Activated CD4-positive, CD25-positive, alpha-beta regulatory T cell (primary cell): Measurements from ENCODE around the gene FGF18.

Source experiments
- DNase-seq, 4 experiments: peaks; one replicate each; lab custom pipeline; 2025; lab: John Stamatoyannopoulos, UW

The FGF18 gene

DNA sequence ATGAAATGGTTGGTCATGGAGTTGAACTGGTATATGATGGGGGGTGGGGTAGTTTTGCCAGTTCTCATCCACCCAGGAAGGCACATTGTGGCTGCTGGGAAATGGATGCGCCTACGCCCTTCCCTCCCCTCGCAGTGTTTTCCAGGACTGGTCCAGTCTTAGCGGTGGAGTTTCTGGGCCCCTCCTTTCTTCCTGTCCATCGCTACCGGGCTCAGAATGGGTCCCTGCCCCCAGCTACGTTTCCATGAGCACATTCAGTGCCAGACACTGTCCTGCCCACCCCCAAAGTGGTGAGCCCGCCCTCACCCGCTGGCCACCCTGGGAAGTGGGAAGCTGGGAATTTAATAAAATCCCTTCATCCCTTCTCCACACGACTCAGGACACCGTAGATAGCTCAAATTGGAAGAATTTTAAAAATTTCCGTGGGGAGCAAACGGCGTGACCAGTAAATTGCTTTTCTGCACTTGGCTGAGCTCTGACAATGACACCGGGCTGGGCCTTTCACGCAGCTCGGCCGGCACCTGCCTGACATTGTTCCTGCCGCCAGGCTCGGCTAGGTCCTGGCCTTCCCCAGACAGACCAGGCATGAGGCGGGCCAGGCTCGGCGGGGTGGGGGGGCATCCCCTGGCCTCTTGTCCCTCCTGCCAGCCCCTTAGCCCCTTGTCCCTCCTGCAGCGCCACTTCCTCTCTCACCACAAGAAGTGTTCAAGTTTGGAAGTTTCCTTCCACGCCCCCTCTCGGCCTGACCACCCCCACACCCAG, 3.6 kb downstream of the FGF18 start:
- no peak for DNase-seq

DNA sequence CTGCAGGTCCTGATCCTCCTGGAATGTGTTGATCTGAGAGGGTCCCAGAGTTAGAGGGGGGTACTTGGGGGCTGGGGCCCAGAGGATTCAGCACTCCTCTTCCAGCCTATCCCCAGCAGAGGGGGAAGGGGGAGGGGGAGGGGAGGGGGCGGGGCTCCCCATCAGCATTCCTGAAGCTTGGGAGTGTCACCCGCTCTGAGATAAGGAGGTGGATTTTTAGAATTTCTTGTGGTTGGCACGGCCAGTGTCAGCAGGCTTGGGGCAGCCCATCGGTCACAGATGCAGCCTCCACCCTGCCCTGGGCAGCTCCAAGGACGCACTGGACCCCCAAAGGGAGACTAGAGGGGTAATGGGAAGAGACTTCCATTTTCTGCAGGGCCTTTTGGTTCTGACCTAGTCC, 5.3 kb downstream of the FGF18 start:
- no peak for DNase-seq

DNA sequence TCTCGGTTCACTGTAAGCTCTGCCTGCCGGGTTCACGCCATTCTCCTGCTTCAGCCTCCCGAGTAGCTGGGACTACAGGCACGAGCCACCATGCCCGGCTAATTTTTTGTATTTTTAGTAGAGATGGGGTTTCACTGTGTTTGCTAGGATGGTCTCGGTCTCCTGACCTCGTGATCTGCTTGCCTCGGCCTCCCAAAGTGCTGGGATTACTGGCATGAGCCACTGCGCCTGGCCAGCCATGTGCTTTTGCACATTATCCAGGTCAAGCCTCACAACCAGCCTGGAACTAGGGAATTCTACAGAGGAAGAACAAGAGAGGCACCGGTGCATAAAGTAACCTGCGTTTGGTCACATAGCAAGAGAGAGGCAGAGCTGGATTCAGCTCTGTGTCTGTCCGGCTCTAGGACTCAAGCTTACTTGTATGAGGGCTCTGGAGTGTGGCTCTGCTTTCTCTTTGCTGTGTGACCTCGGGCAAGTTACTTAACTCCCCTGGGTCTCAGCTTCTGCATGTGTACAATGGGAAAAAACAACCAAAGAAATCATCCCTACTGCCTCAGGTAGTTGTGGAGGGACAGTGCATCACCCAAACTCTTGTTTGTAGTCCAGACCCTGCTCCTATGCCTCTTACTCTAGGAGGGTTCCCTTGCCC, 6.3 kb downstream of the FGF18 start:
- no peak for DNase-seq

DNA sequence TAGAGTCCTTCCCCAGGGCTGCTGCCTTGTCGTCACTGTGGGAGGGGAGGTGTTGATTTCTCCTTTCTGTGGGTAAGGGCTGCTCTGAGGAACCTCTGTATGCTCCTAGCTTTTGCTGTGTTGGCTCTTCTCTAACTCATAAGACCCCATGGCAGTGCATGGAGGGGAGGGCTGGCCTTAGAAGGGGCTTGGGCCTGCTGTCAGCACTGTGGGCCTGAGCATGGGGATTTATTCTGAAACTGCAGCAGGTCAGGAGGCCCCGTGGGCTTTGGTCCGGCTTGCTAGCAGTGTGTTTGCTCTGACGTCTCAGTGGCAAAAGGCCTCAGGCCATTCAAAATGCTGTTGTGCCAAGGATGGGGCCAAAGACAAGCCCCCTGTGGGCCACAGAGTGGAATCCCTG, 6.8 kb downstream of the FGF18 start:
- no peak for DNase-seq

DNA sequence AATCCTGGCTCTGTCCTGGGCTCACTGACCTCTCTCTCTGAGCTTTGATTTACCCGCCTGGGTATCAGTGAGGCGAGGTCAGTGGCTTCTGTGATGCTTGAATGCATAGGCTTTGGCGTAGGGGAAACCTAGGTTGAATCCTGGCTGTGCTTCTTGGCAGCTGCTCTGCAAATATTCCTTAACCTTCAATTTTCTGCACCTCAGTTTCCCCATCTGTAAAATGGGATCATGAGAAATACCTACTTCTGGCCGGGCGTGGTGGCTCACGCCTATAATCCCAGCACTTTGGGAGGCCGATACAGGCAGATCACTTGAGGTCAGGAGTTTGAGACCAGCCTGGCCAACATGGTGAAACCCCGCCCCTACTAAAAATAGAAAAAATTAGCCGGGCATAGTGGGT, 7.2 kb downstream of the FGF18 start:
- DNase-seq = no peak

DNA sequence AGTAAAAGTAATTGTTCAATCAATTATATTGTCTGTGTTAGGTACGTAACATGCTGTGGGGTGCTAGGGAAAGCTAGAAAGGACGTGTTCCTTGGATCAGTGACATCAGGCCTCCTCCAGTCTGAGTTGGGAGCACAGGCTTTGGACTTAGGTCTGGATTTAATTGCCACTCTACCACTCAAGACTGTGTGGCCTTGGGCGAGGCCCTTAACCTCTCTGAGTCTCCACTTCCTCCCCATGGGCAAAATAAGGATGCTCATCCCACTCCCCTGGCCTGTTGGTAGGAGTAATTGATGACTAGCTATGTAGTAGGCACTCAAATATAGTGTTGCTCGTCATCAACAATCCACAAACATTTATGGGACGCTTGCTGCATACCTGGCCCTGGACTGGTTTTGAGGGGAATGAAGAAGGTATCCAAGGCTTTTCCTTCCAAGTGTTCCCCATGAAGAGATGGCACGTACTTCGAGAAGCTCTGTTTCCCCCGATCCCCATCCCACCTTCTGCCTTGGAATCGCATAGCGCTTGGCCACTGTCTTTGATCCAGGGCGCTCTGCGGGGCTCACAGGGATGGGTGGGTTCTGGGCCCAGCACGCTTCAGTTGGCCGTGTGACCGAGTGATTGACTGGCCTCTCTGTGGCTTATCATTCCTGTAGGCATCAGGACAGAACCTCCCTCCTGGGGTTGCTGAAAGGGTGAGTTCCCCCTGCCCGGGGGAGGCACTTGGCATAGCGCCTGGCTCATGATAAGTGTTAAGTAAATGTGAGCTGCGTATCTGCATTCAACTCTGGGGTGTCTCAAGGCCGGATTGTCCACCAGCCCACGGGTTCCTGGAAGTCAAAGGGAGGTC, 8.1 kb downstream of the FGF18 start:
- no peak for DNase-seq

DNA sequence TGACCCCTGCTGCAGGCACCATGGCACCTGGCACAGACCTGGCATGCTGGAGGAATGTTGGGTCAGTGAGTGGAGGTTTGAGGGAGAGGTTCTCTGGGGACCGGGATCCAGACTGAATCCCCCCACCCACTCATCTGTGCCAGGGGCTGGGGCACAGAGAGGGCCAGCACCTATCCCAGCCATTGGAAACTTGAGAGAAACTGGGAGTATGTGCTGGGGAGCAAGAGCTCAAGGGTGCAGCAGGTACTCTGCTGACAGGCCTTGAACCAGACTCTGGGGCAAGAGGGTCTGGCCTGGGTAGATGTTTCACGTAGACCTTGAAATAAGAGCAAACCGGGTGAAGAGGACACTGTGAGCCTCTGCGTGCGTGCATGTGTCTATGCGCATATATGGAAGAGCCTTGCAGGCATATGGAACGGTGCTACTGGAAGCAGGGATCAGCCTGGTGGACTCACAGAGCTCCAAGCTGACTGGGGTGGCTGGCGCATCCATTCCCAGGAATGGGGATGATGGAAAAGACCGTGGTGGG, 8.8 kb downstream of the FGF18 start:
- no peak for DNase-seq

DNA sequence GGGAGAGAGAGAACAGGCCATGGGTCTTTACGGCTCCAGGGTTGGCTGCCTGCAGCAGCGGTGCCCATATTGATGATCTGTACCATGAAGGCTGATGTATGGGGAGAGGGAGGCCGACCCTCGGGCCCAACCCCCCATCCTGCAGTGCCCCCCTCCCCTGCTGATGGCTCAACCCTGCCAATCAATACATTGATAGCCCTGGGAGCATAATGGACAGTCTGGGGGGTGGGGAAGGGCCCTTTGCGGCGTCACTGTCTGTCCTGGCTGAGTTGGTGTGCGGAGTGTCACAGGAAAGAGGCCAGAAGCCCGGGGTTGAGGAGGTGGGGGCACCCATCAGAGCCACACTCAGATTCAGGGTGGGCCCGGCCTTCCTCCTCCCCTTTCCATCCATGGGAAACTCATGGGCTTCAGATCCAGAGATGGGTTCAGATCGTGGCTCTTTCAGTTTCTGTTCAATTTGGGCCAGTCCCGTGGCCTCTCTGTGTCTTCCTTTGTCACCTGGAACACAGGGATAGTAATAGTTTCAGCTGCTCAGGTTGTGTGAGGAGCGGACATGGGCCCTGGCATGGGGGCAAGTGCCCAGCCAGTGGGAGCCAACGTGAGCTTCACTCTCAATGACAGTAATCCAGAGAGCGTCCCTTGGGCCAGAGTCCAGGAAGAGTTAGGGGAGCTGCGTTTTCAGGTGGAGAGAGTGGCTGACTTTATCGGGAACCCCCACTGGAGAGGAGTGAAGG, 9.5 kb downstream of the FGF18 start:
- no peak for DNase-seq

DNA sequence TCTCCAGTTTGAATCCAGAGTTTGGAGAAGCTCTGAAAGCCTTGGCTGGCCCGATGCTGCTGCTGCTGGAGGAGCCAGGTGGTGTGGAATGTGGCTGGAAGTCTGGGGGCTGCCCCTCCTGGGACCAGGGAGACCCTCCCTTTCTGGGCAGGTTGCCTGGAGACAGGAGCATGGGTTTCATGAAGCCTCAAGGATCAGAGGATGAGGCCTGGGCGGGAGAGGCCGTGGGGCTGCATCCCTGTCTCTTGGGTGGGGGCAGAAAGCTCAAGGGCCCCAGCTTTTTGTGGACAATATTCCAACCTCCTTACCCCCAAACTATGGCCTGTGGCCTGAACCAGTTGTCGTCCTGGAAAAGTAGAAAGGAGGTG, 10.1 kb downstream of the FGF18 start:
- no peak for DNase-seq

DNA sequence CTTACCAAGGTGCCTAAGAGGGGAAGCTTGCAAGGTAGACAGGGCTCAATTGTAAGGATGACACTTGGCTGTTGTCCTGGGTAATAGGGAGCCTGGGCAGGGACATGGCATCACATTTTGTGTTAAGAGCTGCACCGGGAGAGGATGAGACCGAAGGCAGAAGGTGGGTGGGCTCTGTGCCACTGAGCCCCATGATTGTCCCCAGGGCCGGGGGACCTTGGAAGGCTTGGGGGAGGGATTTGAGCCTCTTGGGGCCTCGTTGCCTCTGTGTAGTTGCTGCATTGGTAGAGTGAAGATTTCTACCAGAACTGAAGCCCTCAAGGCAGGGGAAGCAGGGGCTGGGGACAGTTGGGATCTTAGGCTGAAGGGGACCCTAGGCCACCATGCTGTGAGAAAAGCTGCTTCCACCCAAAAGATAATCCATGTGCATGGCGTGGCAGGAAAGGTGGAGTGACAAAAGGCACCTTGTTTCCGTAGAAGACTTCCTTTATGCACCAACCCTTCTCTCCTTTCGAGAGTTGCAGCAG, 11.9 kb downstream of the FGF18 start:
- no peak for DNase-seq

DNA sequence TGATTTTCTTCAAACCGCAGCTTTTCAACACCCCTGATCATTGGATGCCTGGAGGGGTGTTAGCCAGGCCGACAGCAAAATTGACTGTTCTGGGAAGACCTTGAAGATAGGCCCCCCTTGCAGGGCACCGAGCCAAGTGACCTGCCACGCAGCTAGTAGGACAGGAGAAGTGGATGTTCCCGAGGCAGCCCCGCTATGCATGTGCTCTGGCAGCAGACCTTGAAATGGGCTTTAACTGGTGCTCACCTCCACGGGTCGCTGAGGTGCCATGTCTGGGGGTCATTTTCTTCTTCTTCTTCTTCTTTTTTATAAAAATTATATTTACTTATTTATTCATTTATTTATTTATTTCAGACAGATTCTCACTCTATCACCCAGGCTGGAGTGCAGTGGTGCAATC, 12.6 kb downstream of the FGF18 start:
- DNase-seq = no peak

DNA sequence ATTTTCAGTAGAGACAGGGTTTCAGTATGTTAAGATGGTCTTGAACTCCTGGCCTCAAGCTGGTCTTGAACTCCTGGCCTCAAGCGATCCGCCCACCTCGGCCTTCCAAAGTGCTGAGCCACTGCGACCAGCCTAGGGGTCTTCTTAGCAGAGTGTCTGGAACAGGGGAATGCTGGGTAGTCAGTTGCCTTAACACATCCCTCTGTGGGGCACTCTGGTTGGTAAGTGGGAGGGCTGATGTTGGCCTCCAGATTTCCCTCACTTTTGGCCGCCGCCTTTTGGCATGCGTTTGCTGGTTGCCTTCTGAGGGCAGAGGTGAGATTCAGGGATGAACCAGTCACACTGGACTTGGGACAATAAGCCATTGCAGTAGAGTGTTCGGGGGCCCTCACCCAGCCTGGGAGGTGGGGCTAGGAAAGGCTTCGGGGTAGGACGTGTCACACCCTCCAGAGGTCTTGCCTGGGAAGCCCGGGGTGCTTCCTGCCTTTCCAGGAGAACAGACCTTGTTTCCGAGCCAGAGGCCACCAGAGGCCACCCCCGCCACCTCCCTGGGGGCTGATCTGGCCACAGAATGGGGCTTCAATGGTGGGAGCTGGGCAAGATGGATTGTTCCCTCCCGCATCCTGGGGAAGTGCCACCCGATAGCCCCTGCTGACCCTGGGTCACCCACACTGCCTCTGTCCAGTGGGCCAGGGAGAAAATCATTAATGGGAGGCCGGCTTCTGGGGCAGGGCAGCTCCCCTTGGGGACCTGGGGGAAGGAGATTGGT, 13.3 kb downstream of the FGF18 start:
- no peak for DNase-seq

DNA sequence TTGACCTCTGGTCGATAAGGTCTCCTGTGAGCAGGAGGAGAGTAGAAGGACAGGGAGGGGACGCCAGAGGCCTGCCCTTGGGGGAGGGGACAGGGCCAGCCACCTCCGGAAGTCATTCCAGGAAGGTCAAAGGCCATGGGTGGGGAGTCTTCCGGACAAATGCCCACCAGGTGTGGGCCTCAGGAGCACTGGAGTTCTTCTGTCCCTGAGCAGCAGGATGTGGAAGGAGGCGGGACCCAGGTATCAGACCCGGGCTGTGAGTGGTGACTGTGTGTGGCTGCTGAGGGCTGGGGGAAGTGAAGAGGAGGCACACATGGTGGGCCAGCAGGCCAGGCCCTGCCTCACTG, 13.9 kb downstream of the FGF18 start:
- no peak for DNase-seq

DNA sequence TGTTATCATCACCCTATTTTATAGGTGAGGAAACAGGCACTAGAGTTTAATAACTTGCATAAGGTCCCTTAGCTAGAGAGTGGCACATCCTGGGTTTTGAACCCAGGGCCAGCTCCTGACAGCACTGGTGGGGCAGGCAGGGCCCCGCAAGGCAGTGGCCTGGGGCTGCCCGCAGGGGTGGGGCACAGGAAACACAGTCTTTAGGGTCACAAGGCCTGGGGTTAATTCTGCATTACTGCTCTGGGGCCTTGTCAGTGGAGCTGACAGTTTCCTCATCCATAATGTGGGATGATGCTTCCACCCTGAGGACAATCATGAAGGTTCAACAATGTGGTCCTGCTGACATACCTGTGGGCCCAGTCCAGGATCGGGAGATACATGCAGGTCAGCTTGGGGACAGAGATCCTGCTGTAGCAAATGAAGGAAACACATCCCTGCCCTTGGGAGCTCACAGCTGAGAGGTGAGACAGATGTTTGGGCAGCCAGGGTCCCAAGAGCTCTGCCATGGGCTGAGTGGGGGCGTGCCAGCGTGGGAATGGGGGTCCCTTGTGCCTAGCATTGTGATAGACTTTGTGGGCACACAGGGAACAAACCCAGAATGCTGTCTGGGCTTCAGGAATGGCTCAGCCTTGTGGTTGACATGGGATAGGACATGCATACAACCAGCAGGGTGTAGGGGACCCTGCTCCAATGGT, 14.7 kb downstream of the FGF18 start:
- DNase-seq = no peak

DNA sequence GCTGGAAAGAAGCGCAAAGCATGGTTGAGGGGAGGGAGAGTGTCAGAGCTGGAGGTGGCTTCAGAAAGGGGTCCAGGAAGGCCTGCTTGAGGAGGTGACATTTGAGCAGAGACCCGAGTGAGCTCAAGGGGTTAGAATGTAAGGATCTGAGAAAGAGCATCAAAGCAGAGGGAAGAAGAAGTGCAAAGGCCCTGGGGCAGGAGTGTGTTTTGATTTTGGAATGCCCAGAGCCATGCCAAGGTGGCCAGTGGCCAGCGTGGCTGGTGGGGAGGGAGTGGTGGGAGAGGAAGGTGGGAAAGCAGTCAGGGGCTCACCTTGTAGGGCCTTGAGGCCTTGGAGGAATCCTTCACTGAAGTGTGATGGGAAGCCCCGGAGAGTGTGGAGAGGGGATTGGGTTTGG, 15.4 kb downstream of the FGF18 start:
- no peak for DNase-seq

DNA sequence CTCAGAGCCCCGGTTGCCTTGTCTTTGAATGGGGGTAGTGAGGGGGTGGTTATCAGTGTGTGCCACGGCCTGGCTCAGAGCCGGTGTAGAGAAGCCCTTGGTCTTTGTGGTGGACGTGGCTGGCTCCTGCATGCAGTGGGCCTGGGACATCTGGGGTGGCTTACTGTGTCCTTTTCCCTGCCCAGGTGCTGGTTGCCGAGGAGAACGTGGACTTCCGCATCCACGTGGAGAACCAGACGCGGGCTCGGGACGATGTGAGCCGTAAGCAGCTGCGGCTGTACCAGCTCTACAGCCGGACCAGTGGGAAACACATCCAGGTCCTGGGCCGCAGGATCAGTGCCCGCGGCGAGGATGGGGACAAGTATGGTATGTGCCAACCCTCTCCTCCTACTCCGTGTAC, 16.5 kb downstream of the FGF18 start:
- DNase-seq = no peak

DNA sequence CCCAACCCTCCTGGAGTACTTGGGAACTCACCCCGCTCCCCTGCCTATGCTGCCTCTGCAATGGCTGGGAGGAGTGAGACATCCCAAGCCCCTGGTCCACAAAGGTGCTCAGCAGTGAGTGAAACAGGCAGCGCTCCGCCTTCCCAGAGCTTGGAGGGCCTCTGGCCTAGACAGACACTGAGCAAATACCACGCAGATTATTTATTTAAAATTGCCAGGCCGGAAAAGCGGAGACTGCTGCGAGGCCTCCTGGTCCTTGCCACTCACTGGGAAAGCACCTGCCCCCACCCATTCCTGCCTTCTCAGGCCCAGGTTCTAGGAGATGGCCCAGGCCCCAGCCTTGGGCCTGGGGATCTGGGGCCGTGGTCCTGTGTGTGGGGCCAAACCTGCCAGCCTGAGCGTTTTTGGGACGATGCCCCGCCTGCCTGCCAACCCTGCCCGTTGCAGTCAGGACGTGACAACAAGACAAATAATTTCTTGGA, 17.4 kb downstream of the FGF18 start:
- DNase-seq = no peak

DNA sequence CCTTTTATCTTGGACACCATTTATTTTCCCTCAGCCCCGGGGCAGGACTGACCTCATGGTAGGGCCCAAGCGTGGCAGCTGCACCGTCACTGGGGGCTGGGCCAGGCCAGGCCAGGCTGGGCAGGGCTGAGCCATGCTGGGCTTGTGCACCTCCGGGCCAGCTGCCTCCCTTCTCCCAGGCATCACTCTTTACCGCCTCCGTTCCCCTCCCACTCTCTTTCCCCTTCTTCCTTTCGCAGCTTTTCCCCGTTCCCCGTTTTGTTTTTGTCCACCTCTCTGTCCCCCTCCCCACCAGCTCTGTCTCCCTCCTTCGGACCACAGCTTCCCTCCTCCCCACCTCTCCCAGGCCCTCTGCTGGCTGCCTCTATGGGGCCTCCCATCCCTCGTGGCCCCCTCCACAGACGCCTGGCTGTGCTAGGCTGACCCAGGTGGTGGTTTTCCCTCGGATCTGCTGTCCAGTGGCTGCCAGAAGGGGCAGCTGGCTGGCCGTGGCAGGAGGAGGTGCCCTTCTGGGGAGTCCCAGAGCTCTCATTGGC, 17.9 kb downstream of the FGF18 start:
- DNase-seq = no peak

DNA sequence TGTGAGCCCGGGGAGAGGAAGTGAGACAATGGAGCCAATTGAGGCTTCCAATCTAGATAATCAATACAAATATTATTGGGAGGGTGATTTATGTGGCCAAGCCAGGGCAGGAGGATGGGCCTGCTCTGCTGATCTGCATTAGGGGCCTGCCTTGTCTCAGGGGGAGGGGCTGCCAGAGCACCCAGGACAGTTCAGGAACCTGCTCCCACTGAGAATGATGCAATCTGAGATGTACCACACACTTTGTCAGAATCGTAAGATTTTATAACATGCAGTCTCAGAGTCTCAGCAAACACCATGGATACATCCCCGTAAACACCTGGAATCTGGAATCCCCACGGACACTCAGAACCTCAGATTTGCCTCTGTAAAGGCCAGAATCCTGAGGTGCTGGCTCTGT, 19.3 kb downstream of the FGF18 start:
- no peak for DNase-seq

DNA sequence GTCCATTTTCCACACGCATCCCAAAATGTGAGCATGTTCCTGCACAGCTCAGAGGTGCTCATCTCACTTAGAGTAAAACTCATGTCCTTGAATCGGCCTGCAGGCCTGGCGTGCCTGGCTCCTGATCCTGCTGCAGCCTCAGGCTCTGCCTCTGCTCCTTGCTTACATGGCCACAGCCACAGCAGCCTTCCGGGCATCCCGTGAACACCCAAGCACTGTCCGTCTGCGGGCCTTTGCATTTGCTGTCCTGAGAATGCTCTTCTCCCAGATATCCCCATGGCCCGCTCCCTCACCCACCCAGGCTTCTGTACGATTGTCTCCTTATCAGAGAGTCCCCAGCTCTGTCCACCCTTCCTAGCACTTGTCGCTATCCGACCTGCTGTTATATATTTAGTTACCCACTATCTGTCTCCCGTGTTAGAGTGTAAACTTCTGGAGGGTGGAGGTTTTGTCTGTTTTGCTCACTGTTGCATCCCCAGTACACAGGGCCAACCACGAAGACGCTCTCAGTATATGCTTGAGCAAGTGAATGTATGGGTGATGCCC, 21.9 kb downstream of the FGF18 start:
- no peak for DNase-seq
